AG10803 (cell line): ENCODE results near the gene STC2.

Experiments used
- DNase-seq: peaks from one replicate; pipeline ENCODE4 v3.0.0; 2010; ENCODE audit warnings: low read depth
- H3K4me3 ChIP-seq: 2 replicates; pipeline ENCODE4 v1.5.1; 2011; ENCODE audit warnings: mild to moderate bottlenecking, low read length, control low read depth
- CTCF ChIP-seq: conservative IDR thresholded peaks from 2 replicates; pipeline ENCODE4 v1.5.1; 2011; ENCODE audit warnings: mild to moderate bottlenecking, low read length, control low read depth, inconsistent platforms

Gene STC2

DNA sequence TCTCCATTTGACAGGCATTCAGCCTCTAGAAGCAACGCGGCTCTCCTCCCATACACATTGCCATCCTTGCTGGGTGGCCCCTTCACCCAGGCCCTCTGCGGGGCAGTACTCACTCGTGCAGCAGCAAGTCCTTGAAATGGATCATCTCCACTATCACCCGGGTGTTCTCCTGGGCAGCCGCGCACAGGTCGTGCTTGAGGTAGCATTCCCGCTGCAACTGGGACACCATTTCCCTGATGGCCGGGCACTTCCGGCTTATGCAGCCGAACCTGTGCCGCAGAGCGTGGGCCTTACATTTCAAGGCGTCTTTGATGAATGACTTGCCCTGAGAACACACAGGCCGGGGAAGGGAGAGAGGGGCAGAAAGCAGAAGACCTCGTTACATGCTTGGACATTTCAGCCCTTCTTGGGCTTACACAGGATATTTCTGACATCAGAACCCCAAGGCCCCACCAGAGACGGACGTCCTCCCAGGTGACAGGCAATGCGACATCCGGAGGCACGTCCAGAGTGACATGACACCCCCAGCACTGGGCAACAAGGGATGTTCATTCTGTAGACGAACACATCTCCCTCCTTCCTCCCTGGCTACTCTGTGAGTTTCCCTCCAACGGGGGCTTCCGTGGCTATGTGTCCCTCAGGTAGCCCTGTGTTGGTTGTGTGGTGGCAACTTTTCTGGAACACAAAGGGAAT lies 5.0 kb downstream of the STC2 start:
- DNase-seq: no peak
- TF ChIP-seq CTCF: no peak
- peak overlapping the region; percentile 41 for H3K4me3 ChIP-seq

GRCh38 chr5:173321886-173322285 lies 6.3 kb downstream of the STC2 start:
- peak; percentile 86 for DNase-seq
- no peak overlapping the region for H3K4me3 ChIP-seq
- TF ChIP-seq CTCF: no peak

- no peak overlapping the region for H3K4me3 ChIP-seq
- DNase-seq: peak; percentile 49
- TF ChIP-seq CTCF: peak; percentile 33
Measured at GRCh38 chr5:173320259-173320658, 8.0 kb downstream of the STC2 start.

DNA sequence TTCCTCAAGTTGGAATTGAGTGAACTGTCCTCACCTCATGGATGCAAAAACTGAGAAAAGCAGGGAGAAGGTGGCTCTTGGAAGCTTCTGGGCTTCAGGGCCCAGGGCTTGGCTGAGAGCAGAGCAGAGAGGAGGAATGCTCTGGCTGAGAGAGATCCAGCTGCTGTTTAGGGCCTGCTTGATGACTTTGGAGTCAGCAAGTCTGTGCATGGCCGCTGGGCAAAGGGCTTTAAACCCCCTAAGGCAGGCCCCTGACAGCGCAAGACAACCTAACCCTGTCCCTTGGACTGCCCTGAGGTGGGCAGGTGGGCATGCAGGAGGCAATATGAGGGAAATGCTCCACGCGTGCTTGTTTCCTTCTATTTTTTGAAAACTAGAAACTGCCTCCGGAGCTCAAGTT lies 8.6 kb downstream of the STC2 start:
- TF ChIP-seq CTCF: no peak
- no peak for DNase-seq

GRCh38 chr5:173318881-173319620 lies 9.2 kb downstream of the STC2 start:
- no peak for TF ChIP-seq CTCF
- peak; percentile 72 for DNase-seq
- H3K4me3 ChIP-seq: no peak overlapping the region

More for the DNA sequence above, 8.6 kb downstream of the STC2 start:
- H3K4me3 ChIP-seq: no peak overlapping the region

DNA sequence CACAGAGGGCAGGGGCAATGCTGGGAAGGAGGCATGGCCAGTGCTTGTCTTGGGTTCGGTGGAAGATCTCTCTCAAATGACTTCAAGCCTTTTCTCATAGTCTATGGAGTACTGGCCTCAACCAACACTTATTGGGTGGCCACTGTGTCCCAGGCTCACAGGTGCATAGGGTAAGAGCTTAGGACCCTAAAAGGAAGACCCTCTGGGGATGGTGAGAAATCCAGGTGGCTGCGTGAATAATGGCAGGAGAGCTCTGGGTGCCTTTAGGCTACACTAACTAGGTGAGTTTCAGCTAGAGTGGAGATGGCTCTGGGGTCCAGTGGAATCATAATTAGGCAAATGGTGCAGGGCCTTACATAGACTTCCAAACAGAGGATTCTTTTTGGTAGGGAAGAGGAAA lies 9.9 kb downstream of the STC2 start:
- no peak overlapping the region for H3K4me3 ChIP-seq
- DNase-seq: no peak
- no peak for TF ChIP-seq CTCF

GRCh38 chr5:173317852-173318251 lies 10.4 kb downstream of the STC2 start:
- no peak overlapping the region for H3K4me3 ChIP-seq
- DNase-seq: no peak
- no peak for TF ChIP-seq CTCF
